Hematopoietic multipotent progenitor cell treated with erythropoietin and hydrocortisone succinate and interleukin-3 and kit ligand, for 15 days (in vitro differentiated cells): ENCODE measurements around the gene TTC21A.

Source experiments
- DNase-seq: peaks from one replicate; pipeline ENCODE4 v3.0.0-alpha.2; 2015; ENCODE audit warnings: low spot score

Gene TTC21A

GRCh38 chr3:39121621-39122020 lies 14.1 kb downstream of the TTC21A start:
- no peak for DNase-seq

GRCh38 chr3:39122813-39123212 lies 15.3 kb downstream of the TTC21A start:
- DNase-seq, result no peak

- no peak for DNase-seq
Observed at GRCh38 chr3:39124876-39125840, 17.7 kb downstream of the TTC21A start.

DNA sequence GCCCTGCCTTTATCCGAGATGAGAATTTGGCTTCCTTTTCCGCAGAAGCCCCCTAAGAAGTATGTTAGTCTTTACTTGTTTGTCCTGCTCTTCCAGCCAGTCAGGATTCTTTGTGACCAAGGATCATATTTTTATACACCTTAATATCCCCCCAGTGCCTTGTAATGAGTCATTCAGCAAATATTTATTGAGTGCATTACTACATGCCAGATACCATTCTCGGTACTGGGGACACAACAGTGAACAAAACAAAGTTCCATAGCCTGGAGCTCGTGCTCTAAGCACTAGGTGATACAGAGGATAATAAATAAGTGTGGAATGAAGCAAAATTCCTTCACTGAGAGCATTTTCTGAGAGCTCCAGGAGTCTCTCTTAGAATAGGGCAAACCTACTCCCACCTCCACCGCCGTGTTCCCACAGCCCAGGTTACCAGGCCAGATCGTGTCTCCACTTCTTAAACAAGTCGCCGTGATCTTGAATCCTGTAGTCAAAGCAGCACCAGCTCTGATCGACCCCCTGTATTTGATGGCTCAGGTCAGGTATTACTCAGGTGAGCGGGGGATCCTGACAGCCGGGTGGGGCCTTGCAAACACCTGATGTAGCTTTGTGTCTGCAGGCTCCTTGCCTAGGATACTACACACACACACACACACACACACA lies 18.5 kb downstream of the TTC21A start:
- no peak for DNase-seq

DNA sequence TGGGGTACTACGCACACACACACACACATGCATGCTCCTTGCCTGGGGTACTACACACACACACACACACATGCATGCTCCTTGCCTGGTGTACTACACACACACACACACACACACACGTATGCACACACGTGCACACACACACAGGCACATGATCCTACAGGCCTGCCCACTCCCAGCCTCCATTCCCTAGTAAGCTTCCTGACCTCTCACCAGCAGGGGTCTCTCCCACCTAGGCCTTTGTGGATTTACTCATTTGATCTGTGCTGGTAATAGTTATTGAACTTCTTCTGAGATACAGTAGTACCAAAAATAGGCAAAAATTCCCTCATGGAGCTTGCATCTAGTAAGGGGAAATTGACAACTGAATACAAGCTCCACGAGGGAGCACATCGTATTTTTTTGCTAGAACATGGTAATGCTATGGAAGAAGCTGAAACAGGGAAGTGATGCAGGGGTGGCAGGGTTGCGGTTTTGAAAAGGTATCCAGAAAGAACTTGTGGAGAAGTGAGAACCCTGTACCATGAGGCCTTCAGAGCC lies 19.1 kb downstream of the TTC21A start:
- peak; percentile 48 for DNase-seq

DNA sequence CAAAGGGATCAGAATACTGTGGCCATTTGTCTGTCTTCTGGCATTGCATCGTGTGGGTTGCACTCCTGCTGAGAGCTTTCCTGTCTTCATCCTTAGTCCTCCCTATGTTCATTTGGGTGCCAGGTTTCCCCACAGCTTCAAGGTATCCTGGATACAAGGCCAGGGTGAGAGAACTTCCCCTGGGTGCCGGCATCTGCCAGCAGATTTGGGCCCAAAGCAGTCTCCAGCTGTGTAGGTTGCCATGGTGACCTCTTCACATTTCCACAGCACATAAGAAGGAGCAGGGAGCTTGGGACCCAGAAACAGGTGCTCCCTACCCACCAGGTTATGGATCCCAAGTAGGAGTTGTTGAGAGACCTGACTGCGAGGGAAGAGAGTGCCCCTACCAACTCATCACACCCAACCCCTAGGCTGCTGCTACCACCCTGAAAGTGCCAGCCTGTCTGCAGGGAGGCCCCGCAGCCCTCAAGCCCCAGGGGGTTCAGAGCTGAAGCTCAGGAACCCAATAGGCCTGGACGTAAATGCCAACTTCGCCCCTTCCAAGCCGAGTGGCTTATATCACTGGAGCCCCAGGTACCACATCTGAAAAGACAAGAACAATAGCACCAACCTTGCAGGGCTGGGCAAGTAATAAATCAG lies 19.9 kb downstream of the TTC21A start:
- no peak for DNase-seq

GRCh38 chr3:39127908-39128304 lies 20.4 kb downstream of the TTC21A start:
- DNase-seq, result no peak

GRCh38 chr3:39128951-39129350 lies 21.5 kb downstream of the TTC21A start:
- no peak for DNase-seq

DNA sequence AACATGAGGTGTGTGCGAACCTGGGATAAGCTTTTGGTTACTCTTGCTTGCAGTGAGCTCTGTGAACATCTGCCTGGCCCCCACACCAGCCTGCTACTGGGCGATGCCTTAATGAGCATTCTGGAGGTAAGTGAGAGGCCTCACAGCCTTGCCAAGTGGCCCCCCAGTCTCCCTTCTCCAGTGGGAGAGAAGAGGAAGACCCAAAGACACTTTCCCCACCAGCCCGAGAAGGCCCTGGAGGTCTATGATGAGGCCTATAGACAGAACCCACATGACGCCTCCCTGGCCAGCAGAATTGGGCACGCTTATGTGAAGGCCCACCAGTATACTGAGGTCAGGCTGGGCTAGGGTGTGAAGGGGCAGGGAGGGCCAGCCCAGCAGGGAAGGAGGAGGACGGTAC lies 22.5 kb downstream of the TTC21A start:
- no peak for DNase-seq

DNA sequence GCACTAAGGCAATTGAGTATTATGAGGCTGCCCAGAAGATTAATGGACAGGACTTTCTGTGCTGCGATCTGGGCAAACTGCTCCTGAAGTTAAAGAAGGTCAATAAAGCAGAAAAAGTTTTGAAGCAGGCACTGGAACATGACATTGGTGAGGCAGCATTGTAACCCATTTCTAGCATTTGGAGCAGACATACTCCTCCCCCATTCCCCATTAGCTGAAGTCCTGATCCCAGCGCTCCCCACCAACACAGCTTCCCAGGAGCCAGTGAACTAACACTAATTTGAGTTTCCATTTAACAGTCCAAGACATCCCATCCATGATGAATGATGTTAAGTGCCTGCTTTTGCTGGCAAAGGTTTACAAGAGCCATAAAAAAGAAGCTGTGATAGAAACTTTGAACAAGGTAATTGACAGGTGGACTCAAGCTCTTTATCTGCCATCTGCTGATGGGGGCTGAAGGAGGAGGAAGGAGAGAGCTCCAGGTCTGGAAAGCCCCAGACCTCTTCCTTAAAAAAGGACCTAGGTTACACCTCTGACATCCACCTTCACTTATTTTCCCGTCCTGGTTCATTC lies 23.3 kb downstream of the TTC21A start:
- DNase-seq, result no peak

- no peak for DNase-seq
Observed at GRCh38 chr3:39132096-39133092, 24.9 kb downstream of the TTC21A start.

GRCh38 chr3:39133093-39133490 lies 25.6 kb downstream of the TTC21A start:
- no peak for DNase-seq

GRCh38 chr3:39133822-39134221 lies 26.3 kb downstream of the TTC21A start:
- no peak for DNase-seq

- DNase-seq, result no peak
Observed at GRCh38 chr3:39134305-39134704, 26.8 kb downstream of the TTC21A start.

GRCh38 chr3:39135170-39135805 lies 27.8 kb downstream of the TTC21A start:
- no peak for DNase-seq

GRCh38 chr3:39136533-39137434 lies 29.3 kb downstream of the TTC21A start:
- DNase-seq, result no peak

DNA sequence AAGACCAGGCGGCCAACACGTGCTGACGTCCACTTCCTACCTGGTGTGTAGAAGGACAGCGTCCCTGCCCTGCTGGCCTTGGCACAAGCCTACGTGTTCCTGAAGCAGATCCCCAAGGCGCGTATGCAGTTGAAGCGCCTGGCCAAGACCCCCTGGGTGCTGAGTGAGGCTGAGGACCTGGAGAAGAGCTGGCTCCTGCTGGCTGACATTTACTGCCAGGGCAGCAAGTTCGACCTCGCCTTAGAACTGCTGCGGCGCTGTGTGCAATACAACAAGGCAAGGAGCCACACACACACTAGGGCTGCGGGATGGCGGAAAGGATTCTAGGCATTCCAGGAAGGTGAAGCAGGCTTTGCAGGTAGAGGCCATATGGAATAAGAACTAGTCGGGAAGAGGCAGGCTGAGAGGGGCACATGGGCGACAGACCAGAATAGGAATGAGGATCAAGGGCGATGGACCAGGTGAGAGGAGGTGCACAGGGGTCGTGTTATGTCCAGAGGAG lies 30.0 kb downstream of the TTC21A start:
- DNase-seq, result no peak

DNA sequence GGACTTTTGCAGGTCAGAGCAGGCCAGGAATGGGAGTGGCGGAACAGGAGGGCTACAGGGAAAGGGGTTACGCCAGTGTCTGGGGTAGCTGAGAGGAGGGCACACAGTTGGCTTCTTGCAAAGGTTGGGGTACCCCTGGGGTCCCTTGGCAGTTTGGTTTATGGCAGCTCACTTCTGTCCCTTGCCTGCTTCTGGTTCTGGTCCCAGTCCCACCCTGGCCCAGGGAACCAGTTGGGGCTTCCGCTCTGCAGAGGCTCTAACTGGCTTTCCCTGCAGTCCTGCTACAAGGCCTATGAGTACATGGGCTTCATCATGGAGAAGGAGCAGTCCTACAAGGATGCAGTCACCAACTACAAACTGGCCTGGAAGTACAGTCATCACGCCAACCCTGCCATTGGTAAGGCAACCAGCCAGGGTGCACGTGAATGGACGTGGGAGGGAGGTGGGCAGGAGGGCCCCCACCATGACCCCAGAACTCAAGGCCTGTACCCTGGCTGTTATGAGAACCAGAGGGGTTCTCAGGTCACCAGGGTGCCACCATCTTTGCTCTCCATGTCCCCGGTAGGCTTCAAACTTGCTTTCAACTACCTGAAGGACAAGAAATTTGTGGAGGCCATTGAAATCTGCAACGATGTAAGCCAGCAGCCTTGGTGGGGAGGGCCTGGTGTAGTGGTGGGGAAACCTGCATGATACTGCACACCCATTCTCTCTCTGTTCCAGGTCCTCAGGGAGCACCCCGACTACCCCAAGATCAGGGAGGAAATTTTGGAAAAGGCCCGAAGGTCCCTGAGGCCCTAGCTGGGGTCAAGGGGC lies 30.7 kb downstream of the TTC21A start:
- DNase-seq, result no peak
